ENCODE results near the gene FAM168A.

FAM168A gene

DNA sequence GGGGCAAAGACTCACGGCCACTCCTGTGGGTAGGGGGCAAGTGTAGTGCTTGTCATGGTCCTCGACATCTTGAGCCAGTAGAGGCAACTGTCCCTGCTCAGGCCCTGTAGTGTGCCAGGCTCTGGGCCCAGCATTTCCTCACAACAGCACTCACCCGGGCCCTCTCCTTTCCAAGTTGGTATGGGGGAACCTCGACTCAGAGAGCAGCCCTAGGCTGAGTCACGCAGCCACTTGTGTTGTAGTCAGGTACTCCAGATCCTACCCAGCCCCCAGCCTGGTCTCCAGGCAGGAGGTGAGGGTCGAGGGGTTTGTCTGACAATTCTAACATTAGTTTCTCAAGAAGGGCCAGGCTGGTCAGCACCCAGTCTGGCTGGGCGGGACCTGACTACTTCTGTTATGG lies 217.6 kb downstream of the FAM168A start:
- no peak overlapping the region for H3K4me3 ChIP-seq (ENCODE audit: low read depth, low read length)
- DNase-seq (ENCODE audit: low read depth), result no peak
- TF ChIP-seq, protein P1, sequence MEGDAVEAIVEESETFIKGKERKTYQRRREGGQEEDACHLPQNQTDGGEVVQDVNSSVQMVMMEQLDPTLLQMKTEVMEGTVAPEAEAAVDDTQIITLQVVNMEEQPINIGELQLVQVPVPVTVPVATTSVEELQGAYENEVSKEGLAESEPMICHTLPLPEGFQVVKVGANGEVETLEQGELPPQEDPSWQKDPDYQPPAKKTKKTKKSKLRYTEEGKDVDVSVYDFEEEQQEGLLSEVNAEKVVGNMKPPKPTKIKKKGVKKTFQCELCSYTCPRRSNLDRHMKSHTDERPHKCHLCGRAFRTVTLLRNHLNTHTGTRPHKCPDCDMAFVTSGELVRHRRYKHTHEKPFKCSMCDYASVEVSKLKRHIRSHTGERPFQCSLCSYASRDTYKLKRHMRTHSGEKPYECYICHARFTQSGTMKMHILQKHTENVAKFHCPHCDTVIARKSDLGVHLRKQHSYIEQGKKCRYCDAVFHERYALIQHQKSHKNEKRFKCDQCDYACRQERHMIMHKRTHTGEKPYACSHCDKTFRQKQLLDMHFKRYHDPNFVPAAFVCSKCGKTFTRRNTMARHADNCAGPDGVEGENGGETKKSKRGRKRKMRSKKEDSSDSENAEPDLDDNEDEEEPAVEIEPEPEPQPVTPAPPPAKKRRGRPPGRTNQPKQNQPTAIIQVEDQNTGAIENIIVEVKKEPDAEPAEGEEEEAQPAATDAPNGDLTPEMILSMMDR (conservative IDR thresholded peaks at IDR 0.05; ENCODE audit: low read depth, low read length), result no peak

DNA sequence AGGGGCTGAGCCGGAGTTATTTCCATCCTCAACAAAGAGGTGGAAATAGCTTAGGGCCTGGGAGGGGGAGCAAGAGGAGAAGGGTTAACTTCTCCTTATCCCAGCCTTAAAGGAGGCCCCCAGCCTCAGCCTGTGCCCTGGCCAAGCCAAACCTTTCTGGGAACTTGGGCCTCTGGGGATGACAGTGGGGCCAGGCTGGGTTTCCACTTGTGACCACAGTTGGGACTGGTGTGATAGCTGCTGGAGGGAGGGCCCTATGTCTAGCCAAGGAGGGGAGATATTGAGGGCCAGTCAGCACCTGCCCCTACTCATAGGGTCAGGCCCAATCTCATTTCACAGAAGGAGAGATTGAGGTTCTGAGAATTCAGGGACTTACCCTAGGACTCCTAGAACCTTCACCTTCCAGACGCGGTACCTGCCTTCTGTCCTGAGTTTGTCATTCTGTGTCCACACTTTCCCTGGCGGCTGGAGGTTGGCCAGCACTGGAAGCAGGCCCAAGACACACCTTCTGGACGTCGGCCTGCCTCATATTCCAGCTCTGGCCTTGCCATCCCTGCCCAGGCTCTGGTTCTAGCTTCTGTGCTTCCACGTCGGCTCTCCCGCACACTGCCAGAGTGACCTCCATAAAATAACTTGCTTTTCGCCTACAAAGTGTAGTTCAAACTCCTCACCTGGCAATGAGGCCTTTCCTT lies 218.6 kb downstream of the FAM168A start:
- TF ChIP-seq, protein P1 (conservative IDR thresholded peaks at IDR 0.05; ENCODE audit: low read depth, low read length), result no peak
- H3K4me3 ChIP-seq (ENCODE audit: low read depth, low read length), result no peak overlapping the region

GRCh38 chr11:73376803-73377629 lies 220.9 kb downstream of the FAM168A start:
- peak overlapping the region; percentile 73 for H3K4me3 ChIP-seq (ENCODE audit: low read depth, low read length)
- DNase-seq (ENCODE audit: low read depth), result peak; percentile 83
- TF ChIP-seq, protein P1 (conservative IDR thresholded peaks at IDR 0.05; ENCODE audit: low read depth, low read length), result no peak

More for the DNA sequence above, 218.6 kb downstream of the FAM168A start:
- no peak for DNase-seq (ENCODE audit: low read depth)

- TF ChIP-seq, protein P1 (conservative IDR thresholded peaks at IDR 0.05; ENCODE audit: low read depth, low read length), result peak; percentile 67
- peak; percentile 93 for DNase-seq (ENCODE audit: low read depth)
- peak within 1 kb of the TSS; percentile 73 for H3K4me3 ChIP-seq (ENCODE audit: low read depth, low read length)
Observed at GRCh38 chr11:73376160-73376802, 221.6 kb downstream of the FAM168A start, which contains the start of gene RELT. TSS of gene RELT (plus strand) at chr11:73376399. CDS start at chr11:73389137, 12,738 bp downstream.

- H3K4me3 ChIP-seq (ENCODE audit: low read depth, low read length), result peak overlapping the region; percentile 3
- TF ChIP-seq, protein P1 (conservative IDR thresholded peaks at IDR 0.05; ENCODE audit: low read depth, low read length), result no peak
- DNase-seq (ENCODE audit: low read depth), result no peak
Observed at GRCh38 chr11:73375830-73376159, 222.1 kb downstream of the FAM168A start.

DNA sequence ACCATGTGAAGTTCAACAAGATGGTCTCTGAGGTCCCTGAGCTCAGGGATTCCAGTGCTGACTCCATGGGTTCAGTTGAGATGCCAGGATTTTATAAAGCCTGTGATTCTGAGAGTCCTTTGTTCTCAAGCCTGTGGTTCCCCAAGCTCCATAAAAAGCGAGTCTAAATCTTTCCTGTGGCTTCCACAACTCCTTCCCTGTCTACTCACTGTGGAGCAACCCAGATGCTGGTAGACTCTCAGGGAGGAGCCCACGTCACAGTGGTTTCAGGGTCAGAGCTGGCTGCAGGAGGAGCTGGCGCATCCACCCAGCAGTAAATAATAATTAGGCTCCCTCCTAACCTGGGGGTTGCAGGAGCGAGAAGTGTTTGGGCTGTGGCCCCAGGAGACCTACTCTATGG lies 223.8 kb downstream of the FAM168A start:
- no peak for DNase-seq (ENCODE audit: low read depth)
- no peak overlapping the region for H3K4me3 ChIP-seq (ENCODE audit: low read depth, low read length)

More for the DNA sequence above, 223.8 kb downstream of the FAM168A start:
- TF ChIP-seq, protein P1 (conservative IDR thresholded peaks at IDR 0.05; ENCODE audit: low read depth, low read length), result no peak
